HepG2 (cell line): Measurements from ENCODE around the gene ZDHHC24. TPM values are rescaled to one million over a fixed set of nuclear protein-coding genes. Genes with fewer than 3 reads are reported as not detected.

ENCODE experiments used
- ARNTL ChIP-seq: sonication (generic); formaldehyde crosslinking; IDR thresholded peaks from 2 replicates; pipeline ENCODE4 v1.4.0; 2020; ENCODE audit warnings: mild to moderate bottlenecking, missing genetic modification reagents
- DNMT3B ChIP-seq: conservative IDR thresholded peaks from 2 replicates; pipeline ENCODE4 v1.6.1; 2016; ENCODE audit warnings: missing biosample characterization, control low read depth
- HHEX ChIP-seq: IDR thresholded peaks from 2 replicates; pipeline ENCODE4 v1.6.1; 2016; ENCODE audit warnings: control low read depth
- HMGA1 ChIP-seq: sonication (generic); formaldehyde crosslinking; conservative IDR thresholded peaks from 2 replicates; pipeline ENCODE4 v1.4.0; 2020; ENCODE audit warnings: missing genetic modification reagents
- HNF4G ChIP-seq, 2 experiments: sonication (generic) in 1 of 2; formaldehyde crosslinking in 1 of 2; IDR thresholded peaks; 2 replicates each; pipeline versions ENCODE4 v1.4.0 to v1.6.1; 2011 to 2020; ENCODE audit warnings: borderline replicate concordance in 2 of 2, low read depth in 2 of 2, mild to moderate bottlenecking in 2 of 2, low read length in 1 of 2, missing genetic modification reagents in 1 of 2, moderate library complexity in 1 of 2
- KDM4B ChIP-seq: sonication (generic); formaldehyde crosslinking; IDR thresholded peaks from 2 replicates; pipeline ENCODE4 v1.4.0; 2020; ENCODE audit warnings: missing genetic modification reagents
- NFATC3 ChIP-seq: sonication (generic); formaldehyde crosslinking; IDR thresholded peaks from 2 replicates; pipeline ENCODE4 v1.5.1; 2020; ENCODE audit warnings: mild to moderate bottlenecking, missing genetic modification reagents
- NFYB ChIP-seq: sonication (generic); formaldehyde crosslinking; IDR thresholded peaks from 2 replicates; pipeline ENCODE4 v1.4.0; 2020; ENCODE audit warnings: missing genetic modification reagents
- NR2F2 ChIP-seq: IDR thresholded peaks from 2 replicates; pipeline ENCODE4 v1.6.1; 2012; ENCODE audit warnings: low read depth, inconsistent platforms, borderline replicate concordance
- REPIN1 ChIP-seq: sonication (generic); formaldehyde crosslinking; IDR thresholded peaks from 2 replicates; pipeline ENCODE4 v1.8.0; 2022; ENCODE audit warnings: missing genetic modification reagents, low read depth, mild to moderate bottlenecking, borderline replicate concordance
- SP2 ChIP-seq: sonication (generic); formaldehyde crosslinking; IDR thresholded peaks from 2 replicates; pipeline ENCODE4 v1.5.1; 2020; ENCODE audit warnings: mild to moderate bottlenecking, missing genetic modification reagents
- TGIF2 ChIP-seq: IDR thresholded peaks from 2 replicates; pipeline ENCODE4 v1.6.1; 2016; ENCODE audit warnings: control low read depth, missing compliant biosample characterization
- ZNF230 ChIP-seq: sonication (generic); formaldehyde crosslinking; IDR thresholded peaks from 2 replicates; pipeline ENCODE4 v1.4.0; 2020; ENCODE audit warnings: mild to moderate bottlenecking, missing genetic modification reagents
- ZNF30 ChIP-seq: sonication (generic); formaldehyde crosslinking; IDR thresholded peaks from 2 replicates; pipeline ENCODE4 v1.5.0; 2020; ENCODE audit warnings: mild to moderate bottlenecking, missing genetic modification reagents
- ZNF496 ChIP-seq: sonication (generic); formaldehyde crosslinking; IDR thresholded peaks from 2 replicates; pipeline ENCODE4 v1.8.1; 2023; ENCODE audit warnings: mild to moderate bottlenecking, moderate library complexity, missing genetic modification reagents; ENCODE audit not compliant: insufficient replicate concordance
- ZNF563 ChIP-seq: sonication (generic); formaldehyde crosslinking; IDR thresholded peaks from 2 replicates; pipeline ENCODE4 v1.8.0; 2022; ENCODE audit warnings: mild to moderate bottlenecking, moderate library complexity, missing genetic modification reagents
- ZNF589 ChIP-seq: sonication (generic); formaldehyde crosslinking; conservative IDR thresholded peaks from 2 replicates; pipeline ENCODE4 v1.8.0; 2022; ENCODE audit warnings: mild to moderate bottlenecking, moderate library complexity, missing genetic modification reagents
- ZNF777 ChIP-seq: sonication (generic); formaldehyde crosslinking; IDR thresholded peaks from 2 replicates; pipeline ENCODE4 v1.4.0; 2020; ENCODE audit warnings: missing genetic modification reagents
- ZSCAN20 ChIP-seq: sonication (generic); formaldehyde crosslinking; IDR thresholded peaks from 2 replicates; pipeline ENCODE4 v1.4.0; 2020; ENCODE audit warnings: missing genetic modification reagents, mild to moderate bottlenecking, borderline replicate concordance
- ZZZ3 ChIP-seq: sonication (generic); formaldehyde crosslinking; IDR thresholded peaks from 2 replicates; pipeline ENCODE4 v1.4.0; 2020; ENCODE audit warnings: missing genetic modification reagents, mild to moderate bottlenecking, borderline replicate concordance
- polyA plus RNA-seq, 8 experiments: library from polyadenylated mRNA; depleted of rRNA in 3 of 8; stranded (reverse) in 7 of 8; unstranded in 1 of 8; fragments of >200 nt; fragmentation: Illumina TruSeq in 4 of 8; extraction: Trizol in 4 of 8; gene quantifications; 2 replicates each; pipeline versions ENCODE4 v1.2.1 to v1.2.3, GENCODE V29; 2011 to 2016; ENCODE audit warnings: low read depth in 4 of 8, missing spikeins in 1 of 8, mixed read lengths in 1 of 8; ENCODE audit not compliant: insufficient read depth in 1 of 8
- total RNA-seq, 5 experiments: library from RNA; depleted of rRNA; stranded (reverse); fragments of >200 nt; fragmentation: Illumina TruSeq; extraction: Trizol; gene quantifications; 2 replicates each; pipeline ENCODE4 v1.2.3, GENCODE V29; 2016; ENCODE audit warnings: low read depth in 1 of 5
- TF ChIP-seq, protein P1 (sequence below): sonication (generic); formaldehyde crosslinking; IDR thresholded peaks from 2 replicates; pipeline ENCODE4 v1.4.0; 2020; ENCODE audit warnings: mild to moderate bottlenecking, missing genetic modification reagents
- TF ChIP-seq, protein P2 (sequence below): sonication (generic); formaldehyde crosslinking; IDR thresholded peaks from 2 replicates; pipeline ENCODE4 v1.4.0; 2020; ENCODE audit warnings: mild to moderate bottlenecking, missing genetic modification reagents
- TF ChIP-seq, protein P3 (sequence below): sonication (generic); formaldehyde crosslinking; conservative IDR thresholded peaks from 2 replicates; pipeline ENCODE4 v1.4.0; 2020; ENCODE audit warnings: missing genetic modification reagents
- TF ChIP-seq, protein P4 (sequence below): sonication (generic); formaldehyde crosslinking; IDR thresholded peaks from 2 replicates; pipeline ENCODE4 v1.8.1; 2023; ENCODE audit warnings: mild to moderate bottlenecking, missing genetic modification reagents

The ZDHHC24 gene
- total and polyA plus RNA-seq, 2 of the 13 experiments (the other 11 are each of a cell fraction or from before 2014, with no cell fraction given), result 4.3 TPM

- TF ChIP-seq, protein P1, sequence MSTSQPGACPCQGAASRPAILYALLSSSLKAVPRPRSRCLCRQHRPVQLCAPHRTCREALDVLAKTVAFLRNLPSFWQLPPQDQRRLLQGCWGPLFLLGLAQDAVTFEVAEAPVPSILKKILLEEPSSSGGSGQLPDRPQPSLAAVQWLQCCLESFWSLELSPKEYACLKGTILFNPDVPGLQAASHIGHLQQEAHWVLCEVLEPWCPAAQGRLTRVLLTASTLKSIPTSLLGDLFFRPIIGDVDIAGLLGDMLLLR (CRISPR knock-in tag), result peak; percentile 85; the same call in 1 of the 2 replicates
- TF ChIP-seq DNMT3B (0 out of 2 replicates have a peak, but pooled peaks have one; percentile 32), ZNF230 (CRISPR knock-in tag) (peak; percentile 58; the same call in 1 of the 2 replicates), ARNTL (CRISPR knock-in tag) (peak; percentile 91), ZNF589 (peak; percentile 82), ZZZ3 (CRISPR knock-in tag) (peak; percentile 82; the same call in 1 of the 2 replicates), HMGA1 (no peak), ZNF30 (CRISPR knock-in tag) (peak; percentile 54; the same call in 1 of the 2 replicates), HHEX (no peak), ZSCAN20 (CRISPR knock-in tag) (no peak), ZNF563 (CRISPR knock-in tag) (peak; percentile 87; the same call in 1 of the 2 replicates), ZNF777 (no peak), ZNF496 (CRISPR knock-in tag) (no peak), HNF4G (IDR thresholded peaks at IDR 0.05; ENCODE audit: borderline replicate concordance, low read depth, low read length) (no peak), HNF4G (CRISPR knock-in tag; IDR thresholded peaks at IDR 0.05; ENCODE audit: borderline replicate concordance, low read depth) (no peak), SP2 (CRISPR knock-in tag) (peak; percentile 98), NFATC3 (CRISPR knock-in tag) (no peak), NR2F2 (peak; percentile 51; the same call in 1 of the 2 replicates), KDM4B (CRISPR knock-in tag) (no peak), TGIF2 (CRISPR knock-in tag) (peak; percentile 67; the same call in 1 of the 2 replicates), NFYB (CRISPR knock-in tag) (peak; percentile 96), REPIN1 (CRISPR knock-in tag) (peak; percentile 92)
- TF ChIP-seq, protein P2, sequence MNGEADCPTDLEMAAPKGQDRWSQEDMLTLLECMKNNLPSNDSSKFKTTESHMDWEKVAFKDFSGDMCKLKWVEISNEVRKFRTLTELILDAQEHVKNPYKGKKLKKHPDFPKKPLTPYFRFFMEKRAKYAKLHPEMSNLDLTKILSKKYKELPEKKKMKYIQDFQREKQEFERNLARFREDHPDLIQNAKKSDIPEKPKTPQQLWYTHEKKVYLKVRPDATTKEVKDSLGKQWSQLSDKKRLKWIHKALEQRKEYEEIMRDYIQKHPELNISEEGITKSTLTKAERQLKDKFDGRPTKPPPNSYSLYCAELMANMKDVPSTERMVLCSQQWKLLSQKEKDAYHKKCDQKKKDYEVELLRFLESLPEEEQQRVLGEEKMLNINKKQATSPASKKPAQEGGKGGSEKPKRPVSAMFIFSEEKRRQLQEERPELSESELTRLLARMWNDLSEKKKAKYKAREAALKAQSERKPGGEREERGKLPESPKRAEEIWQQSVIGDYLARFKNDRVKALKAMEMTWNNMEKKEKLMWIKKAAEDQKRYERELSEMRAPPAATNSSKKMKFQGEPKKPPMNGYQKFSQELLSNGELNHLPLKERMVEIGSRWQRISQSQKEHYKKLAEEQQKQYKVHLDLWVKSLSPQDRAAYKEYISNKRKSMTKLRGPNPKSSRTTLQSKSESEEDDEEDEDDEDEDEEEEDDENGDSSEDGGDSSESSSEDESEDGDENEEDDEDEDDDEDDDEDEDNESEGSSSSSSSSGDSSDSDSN, result peak; percentile 94
- TF ChIP-seq, protein P3, sequence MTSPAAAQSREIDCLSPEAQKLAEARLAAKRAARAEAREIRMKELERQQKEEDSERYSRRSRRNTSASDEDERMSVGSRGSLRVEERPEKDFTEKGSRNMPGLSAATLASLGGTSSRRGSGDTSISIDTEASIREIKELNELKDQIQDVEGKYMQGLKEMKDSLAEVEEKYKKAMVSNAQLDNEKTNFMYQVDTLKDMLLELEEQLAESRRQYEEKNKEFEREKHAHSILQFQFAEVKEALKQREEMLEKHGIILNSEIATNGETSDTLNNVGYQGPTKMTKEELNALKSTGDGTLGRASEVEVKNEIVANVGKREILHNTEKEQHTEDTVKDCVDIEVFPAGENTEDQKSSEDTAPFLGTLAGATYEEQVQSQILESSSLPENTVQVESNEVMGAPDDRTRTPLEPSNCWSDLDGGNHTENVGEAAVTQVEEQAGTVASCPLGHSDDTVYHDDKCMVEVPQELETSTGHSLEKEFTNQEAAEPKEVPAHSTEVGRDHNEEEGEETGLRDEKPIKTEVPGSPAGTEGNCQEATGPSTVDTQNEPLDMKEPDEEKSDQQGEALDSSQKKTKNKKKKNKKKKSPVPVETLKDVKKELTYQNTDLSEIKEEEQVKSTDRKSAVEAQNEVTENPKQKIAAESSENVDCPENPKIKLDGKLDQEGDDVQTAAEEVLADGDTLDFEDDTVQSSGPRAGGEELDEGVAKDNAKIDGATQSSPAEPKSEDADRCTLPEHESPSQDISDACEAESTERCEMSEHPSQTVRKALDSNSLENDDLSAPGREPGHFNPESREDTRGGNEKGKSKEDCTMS (CRISPR knock-in tag), result no peak
- TF ChIP-seq, protein P4, sequence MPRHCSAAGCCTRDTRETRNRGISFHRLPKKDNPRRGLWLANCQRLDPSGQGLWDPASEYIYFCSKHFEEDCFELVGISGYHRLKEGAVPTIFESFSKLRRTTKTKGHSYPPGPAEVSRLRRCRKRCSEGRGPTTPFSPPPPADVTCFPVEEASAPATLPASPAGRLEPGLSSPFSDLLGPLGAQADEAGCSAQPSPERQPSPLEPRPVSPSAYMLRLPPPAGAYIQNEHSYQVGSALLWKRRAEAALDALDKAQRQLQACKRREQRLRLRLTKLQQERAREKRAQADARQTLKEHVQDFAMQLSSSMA (CRISPR knock-in tag), result peak; percentile 62; the same call in 1 of the 2 replicates
These were observed 65.5 kb downstream of the ZDHHC24 start, which contains the start of gene DPP3 (continued) for GRCh38 chr11:66480117-66480938.
